Daoy (cell line): ENCODE measurements around the gene FAM187B. TPM values are rescaled to one million over a fixed set of nuclear protein-coding genes. Genes with fewer than 3 reads are reported as not detected.
"Not testable (repeated sequence)": the region's sequence is repeated elsewhere in the genome, so short reads cannot be mapped to it uniquely, and the experiment has no call there.

Source experiments
- DNase-seq: peaks from one replicate; pipeline ENCODE4 v3.0.0-alpha.2; 2015; ENCODE audit warnings: low read depth
- total RNA-seq: library from RNA; depleted of rRNA; stranded (reverse); fragments of >200 nt; shearing (Covaris generic); gene quantifications from 2 replicates; pipeline ENCODE4 v1.2.3, GENCODE V29; 2014

The FAM187B gene
- total RNA-seq, 1 experiment from 2014 or later, result not detected

GRCh38 chr19:35262101-35262761 is 33.7 kb upstream of the FAM187B start:
- DNase-seq, result peak; percentile 14

DNA sequence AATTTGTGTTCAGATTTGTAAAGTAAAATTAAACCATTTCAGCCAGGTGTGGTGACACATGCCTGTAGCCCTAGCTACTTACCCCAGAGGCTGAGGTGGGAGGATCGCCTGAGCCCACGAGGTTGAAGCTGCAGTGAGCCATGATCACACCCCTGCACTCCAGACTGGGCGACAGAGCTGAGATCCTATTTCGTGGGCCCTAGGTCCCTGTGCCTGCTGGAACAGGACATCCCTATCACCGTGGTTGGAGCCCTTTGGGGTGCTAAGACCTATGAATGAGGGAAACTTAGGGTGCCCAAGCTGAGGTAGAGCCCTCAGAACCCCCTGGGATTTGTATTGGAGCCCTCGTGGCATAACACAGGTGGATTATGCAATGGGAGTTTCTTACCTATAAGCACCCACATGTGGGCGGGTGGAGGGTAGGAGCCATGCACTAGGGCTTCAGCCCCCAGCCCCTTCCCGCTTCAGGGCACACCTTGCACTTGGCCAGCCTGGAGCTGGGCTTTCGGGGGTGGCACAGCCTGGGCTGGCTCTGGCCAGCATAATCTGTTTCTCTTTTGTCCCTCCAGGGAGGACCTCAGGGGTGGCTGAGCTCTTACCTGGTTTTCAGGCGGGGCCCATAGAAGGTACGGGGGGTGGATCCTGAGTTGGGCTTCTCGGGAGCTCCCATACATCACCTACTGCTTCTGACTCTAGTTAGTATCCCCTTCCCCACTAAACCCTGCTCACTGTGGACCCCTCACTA is 33.0 kb upstream of the FAM187B start:
- DNase-seq, result peak; percentile 3

- DNase-seq, result no peak
These were observed 32.3 kb upstream of the FAM187B start for GRCh38 chr19:35260694-35261304.

GRCh38 chr19:35257113-35257461 is 28.5 kb upstream of the FAM187B start:
- no peak for DNase-seq

DNA sequence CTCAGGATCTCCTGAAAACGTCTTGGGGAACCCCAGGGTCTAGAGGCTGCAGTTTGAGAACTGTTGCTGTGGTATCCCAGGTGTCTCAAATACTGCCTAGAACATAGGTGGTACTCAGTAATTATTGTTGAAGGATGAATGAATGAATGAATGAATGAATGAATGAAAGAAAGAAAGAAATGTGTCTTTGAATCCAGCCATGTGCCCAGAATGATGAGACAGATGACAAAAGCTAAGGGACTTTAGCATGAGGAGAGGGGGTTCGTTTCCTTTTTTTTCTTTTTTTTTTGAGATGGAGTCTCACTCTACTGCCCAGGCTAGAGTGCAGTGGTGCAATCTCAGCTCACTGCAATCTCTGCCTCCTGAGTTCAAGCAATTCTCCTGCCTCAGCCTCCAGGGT is 28.0 kb upstream of the FAM187B start:
- DNase-seq, result no peak

DNA sequence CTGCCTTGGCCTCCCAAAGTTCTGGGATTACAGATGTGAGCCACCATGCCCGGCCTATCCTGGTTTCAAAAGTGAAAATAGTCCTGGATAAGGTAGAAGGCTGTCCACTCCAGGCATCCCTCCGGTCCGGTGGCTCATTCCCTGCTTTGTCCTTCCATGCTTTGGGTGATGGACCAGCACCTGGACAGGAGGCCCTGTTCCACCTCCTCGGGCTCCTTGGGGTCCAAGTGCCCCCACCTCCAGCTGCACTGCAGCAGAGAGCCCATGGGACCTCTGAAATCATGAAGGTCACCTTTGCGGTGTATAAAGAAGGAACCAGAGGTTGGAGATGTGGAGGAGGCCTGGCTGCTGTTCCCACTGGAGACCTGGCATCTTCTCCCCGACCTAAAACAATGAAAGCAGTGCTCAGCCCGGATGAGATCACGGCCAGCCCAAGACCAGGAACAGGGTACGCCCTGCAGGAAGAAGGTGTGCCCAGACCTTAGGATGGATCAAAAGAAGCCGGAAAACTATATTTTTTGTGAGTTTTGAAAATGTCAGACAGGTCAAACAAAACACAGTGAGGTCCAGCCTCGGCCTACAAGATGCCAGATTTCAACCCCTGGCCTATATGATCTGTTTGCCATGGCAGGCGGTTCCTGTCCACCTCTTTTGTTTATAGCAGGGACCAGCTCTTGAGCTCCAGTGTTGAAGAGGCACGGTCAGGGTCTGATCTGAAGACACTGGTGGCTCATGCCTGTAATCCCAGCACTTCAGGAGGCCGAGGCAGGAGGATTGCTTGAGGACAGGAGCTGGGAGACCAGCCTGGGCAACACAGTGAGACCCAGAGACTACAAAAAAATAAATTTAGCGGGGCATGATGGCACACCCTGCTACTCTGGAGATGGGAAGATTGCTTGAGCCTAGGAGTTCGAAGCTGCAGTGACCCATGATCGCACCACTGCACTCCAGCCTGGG is 26.1 kb upstream of the FAM187B start:
- no peak for DNase-seq

DNA sequence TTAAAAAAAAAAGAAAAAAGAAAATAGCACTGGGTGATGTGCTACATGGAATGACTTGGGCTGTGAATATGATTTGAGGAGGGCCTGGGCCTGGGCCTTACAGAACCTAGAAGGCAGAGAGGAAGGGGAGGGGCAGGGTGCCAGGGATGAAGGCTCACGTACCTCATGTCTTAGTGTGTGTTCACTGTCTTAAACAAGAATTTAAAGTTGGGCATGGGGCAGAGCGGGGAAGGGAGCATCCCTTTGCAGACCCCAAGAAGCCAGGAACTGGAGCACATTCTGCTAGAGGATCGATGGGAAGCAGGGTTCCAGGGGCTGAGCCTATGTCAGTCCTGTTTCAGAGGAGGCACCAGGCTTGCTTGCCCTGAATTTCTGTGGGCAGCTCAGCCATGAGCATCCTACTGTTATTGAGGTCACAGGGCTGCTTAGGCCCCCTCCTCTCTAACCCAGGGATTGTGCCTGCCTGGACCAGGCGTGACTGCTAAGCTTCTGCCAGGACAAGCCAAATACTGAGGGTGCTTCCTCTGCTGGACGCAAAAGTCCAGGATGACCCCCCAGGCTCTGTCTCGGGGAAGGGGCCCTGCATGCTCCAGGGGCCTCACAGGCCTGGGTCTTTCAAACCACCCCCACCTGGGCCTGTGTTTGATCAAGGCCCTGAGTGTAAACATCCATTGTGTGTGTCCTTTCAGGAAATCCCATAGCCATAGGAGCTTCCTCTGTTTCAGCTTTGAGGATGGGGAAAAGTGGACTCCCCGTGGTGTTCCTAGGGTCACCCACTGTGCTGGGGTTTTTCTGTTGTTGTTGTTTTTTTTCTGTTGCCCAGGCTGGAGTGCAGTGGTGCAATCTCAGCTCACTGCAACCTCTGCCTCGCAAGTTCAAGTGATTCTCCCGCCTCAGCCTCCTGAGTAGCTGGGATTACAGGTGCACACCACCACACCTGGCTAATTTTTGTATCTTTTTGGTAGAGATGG is 25.1 kb upstream of the FAM187B start:
- DNase-seq, result no peak

DNA sequence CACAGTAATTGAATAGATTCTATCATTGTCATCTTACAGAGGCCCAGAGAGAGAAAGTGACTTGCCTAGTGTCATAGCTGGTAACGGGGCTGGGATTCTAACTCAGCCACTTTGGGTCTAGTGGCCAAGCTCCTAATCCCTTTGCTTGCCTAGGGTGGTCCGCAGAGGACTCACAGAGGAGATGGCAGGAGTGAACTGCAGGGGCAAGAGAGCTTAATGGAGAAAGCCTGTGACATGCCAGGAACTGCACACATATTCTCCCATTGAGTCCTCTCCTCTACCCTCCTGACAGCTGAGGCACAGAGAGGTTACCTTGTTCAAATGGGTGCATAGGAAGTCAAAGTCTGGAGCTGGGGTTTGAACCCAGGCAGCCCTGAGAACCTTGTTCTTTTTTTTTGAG is 22.9 kb upstream of the FAM187B start:
- DNase-seq, result no peak

GRCh38 chr19:35249848-35250711 is 21.5 kb upstream of the FAM187B start:
- no peak for DNase-seq

DNA sequence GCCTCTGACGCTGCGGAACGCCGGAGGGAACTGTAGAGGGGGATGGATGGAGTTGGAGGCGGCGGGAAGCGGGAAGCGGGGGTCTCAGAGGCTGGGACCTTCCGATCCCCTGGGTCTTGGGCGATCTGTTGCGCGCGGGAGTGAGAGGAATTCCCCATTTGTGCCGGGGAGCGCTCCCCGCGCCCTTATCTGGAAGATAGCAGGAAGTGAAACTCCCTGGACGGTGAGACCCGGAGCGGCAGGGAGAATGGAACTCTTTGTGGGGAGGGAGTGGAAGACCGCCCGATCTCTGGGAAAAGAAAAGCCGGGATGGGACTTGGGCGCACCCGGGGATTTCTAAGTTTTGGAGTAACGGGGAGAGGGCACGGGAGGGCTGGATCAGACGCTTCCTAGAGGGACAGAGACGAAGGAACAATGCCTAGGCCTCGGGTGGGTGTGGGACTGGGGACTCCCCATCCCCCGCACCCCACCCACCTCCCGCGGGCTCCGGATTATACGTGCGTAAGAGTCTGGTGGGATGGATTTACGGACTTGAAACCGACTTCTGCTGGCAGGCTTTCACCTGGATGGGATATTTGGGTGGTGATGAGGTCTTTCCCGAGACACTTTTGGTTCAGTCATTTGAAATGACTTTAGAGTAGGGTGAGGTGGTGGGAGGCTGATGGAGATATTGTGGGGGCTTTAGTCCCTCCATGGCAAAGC is 20.8 kb upstream of the FAM187B start:
- peak; percentile 38 for DNase-seq

DNA sequence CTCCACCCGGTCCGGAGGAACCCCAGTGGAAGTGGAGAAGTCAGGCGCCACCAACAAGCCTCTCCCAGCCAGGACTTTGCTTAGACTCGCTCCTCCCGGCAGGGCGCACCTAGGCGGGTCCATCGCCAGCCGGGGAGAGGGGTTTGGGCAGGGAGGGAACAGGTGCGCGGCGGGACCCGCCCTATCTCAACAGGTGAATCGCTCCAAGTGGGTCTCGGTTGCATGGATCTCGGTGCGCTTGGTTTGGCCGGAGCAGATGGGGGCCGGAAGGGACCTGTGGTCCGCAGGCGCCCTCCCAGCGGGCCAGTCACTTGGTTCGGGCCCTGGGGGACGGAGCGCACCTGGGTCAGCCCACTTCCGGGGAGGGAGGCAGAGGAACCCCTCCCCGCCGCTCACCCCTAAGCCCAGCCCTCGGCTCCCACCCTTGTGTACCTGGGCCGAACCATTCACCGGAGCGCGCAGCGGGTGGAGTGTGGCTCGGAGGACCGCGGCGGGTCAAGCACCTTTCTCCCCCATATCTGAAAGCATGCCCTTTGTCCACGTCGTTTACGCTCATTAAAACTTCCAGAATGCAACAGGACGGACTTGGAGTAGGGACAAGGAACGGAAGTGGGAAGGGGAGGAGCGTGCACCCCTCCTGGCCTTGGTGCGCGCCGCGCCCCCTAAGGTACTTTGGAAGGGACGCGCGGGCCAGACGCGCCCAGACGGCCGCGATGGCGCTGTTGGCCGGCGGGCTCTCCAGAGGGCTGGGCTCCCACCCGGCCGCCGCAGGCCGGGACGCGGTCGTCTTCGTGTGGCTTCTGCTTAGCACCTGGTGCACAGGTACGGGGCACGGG is 20.0 kb upstream of the FAM187B start, which contains the start of gene LSR:
LSR (plus strand) TSS at position 693 of the 836 bp plus-strand sequence; CDS start at position 714, 21 bp downstream.
- peak; percentile 81 for DNase-seq

DNA sequence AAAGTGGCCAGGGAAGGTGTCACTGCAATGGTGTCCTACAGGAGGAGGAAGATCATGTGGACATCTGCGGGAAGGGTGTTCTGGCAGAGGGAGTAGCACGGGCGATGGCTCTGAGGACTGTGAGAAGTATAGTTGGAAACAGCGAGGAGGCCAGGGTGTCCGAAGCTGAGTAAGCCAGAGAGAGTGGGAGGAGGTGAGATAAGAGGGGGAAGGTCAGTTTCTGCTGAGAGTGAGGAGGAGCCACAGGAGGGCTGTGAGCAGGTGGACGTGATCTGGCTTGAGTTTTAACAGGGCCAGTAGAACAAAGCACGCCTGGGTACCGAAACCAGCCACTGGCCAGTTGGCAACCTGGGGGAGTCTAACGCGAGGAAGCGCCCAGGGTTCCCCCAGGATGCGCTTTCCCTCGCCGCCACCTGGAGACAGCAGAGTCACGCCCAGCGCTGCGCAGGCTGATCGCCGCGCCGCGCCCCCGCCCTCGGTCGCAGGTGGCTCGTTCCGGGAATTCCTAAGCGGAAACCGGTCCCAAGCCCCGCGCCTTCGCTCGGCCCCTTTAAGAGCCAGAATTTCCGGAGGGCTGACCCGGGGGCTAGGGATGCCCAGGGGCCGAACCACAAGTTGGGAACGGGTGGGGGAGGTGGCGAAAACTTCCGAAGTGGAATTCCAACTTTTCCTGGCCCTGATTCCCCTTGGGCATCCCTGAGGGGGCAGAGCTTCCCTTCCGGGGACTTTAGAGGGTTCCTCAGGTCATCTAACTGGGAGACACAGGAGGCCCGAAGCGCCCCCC is 19.2 kb upstream of the FAM187B start:
- DNase-seq, result peak; percentile 76

- no peak for DNase-seq
These were observed 18.0 kb upstream of the FAM187B start for GRCh38 chr19:35246466-35247092.

DNA sequence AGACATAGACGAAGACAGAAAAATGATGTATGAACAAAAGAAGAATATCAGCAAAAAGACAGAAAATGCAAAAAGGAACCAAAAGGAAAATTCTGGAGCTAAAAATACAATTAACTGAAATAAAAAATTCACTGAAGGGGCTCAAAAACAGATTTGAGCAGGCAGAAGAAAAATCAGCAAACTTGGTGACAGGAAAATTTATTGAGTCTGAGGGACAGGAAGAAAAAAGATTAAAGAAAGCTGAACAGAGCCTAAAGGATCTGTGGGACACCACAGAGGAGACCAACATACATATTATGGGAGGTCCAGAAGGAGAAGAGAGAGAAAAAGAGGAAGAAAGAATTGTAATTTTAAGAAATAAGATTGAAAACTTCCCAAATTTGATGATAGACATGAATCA is 12.9 kb upstream of the FAM187B start:
- no peak for DNase-seq

GRCh38 chr19:35240327-35240726 is 11.8 kb upstream of the FAM187B start:
- DNase-seq, result no peak

DNA sequence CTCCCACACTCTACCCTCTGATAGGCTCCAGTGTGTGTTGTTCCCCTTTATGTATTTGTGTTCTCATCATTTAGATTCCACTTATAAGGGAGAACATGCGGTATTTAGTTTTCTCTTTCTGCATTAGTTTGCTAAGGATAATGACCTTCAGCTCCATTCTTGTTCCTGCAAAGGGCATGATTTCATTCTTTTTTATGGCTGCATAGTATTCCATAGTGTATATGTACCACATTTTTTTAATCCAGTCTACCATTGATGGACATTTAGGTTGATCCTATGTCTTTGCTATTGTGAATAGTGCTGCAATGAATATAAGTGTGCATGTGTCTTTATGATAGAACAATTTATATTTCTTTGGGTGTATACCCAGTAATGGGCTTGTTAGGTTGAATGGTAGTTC is 11.1 kb upstream of the FAM187B start:
- DNase-seq, result not testable (repeated sequence)
